GM21515 (cell line): ENCODE measurements around the gene DPM3.
"Not testable (repeated sequence)": the region's sequence is repeated elsewhere in the genome, so short reads cannot be mapped to it uniquely, and the experiment has no call there.

Experiments used
- ATAC-seq: cut with Tn5 transposase; IDR thresholded peaks from one replicate; pipeline ENCODE4 v1.9.1; 2021; ENCODE audit not compliant: unreplicated experiment

DPM3 gene

DNA sequence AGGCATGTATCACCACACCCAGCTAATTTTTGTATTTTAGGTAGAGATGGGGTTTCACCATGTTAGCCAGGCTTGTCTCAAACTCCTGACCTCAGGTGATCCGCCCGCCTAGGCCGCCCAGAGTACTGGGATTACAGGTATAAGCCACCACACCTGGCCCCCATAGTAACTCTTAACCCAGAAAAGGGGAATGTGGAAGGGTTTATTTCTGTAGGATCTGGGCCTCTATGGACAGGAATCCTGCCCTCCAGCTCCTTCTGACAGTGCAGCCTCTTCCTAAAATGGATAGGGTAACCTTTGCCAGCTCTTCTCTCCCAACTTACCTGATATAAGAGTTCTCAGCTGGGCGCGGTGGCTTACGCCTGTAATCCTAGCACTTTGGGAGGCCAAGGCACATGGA, 22.3 kb upstream of the DPM3 start:
- not testable (repeated sequence) for ATAC-seq

DNA sequence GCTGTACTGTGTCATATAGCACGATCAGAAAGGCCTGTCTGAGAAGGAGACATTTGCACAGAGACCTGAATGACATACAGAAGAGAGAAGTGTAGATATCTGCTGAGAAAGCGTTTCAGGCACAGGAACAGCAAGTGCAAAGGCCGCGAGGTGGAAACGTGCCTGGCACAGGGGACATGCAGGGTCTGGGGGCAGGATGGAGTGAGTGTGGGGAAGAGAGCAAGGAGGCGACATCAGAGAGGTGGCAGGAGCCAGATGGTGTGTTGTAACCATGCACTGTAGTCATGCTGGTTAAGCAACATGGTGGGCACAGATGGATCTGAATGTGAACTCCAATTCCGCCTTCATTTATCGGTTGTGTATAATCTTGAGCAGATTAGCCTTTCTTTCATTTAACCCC, 19.8 kb upstream of the DPM3 start:
- ATAC-seq, result no peak

GRCh38 chr1:155158991-155159390, 18.7 kb upstream of the DPM3 start:
- no peak for ATAC-seq

- not testable (repeated sequence) for ATAC-seq
These were observed 15.8 kb upstream of the DPM3 start for GRCh38 chr1:155155996-155156643.

- ATAC-seq, result no peak
These were observed 5.2 kb upstream of the DPM3 start for GRCh38 chr1:155145491-155145890.

DNA sequence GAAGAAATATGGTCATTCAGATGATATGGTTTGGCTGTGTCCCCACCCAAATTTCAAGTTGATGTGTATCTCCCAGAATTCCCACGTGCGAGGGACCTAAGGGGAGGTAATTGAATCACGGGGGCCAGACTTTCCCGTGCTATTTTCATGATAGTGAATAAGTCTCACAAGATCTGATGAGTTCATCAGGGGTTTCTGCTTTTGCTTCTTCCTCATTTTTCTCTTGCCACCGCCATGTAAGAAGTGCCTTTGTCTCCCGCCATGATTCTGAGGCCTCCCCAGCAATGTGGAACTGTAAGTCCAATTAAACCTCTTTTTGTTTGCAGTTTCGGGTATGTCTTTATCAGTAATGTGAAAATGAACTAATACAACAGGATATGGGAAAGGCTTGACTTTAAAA, 1.4 kb upstream of the DPM3 start:
- ATAC-seq, result no peak

GRCh38 chr1:155140630-155140953, 261 bp upstream of the DPM3 start:
- ATAC-seq, result no peak

- ATAC-seq, result no peak
These were observed 3.0 kb downstream of the DPM3 start for GRCh38 chr1:155137154-155137949.

DNA sequence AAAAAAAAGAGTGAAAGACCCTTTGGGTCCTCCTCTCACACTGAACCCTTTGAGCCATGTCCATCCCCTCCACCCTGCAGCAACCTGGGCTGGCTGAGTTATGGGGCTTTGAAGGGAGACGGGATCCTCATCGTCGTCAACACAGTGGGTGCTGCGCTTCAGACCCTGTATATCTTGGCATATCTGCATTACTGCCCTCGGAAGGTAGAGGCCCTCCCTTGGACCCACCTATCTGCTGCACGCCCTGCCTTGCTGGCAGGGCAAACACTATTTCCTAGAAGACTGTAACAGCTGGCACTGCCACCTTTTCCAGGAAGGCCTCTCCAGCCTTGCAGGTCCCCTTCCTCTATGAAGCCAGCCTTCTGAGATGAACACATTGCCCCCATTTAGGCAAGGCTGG, 3.6 kb downstream of the DPM3 start:
- ATAC-seq, result no peak

DNA sequence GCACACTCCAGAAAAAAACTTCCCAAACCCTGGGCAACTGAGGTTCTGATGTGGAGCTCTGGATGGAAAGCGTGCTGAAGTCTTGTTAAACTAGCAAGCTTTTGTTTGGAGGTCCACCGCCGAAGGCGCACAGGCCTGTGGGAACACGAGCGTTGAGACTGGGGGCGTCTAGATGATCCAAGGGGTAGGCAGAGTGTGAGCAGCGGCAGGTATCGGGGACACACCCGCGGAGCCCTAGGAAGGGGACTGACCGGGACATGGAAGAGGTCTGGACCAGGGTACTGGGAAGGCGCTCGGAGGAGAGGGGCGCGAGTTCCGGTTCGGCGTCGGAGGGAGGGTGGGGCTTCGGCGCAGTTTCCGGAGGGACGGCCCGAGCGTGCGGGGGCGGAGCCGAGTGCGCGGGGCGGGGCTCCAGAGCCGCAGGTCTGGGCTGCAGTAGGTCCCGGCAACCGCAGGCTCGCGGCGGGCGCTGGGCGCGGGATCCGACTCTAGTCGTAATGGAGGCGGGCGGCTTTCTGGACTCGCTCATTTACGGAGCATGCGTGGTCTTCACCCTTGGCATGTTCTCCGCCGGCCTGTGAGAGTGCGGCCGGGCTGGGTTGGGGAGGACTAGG, 4.8 kb downstream of the DPM3 start, which contains the start of gene SLC50A1:
SLC50A1 (plus strand) TSS at position 438 of the 614 bp plus-strand sequence; CDS start at position 498, 60 bp downstream.
- ATAC-seq, result peak; percentile 69

- ATAC-seq, result no peak
These were observed 5.4 kb downstream of the DPM3 start for GRCh38 chr1:155134880-155135414.

DNA sequence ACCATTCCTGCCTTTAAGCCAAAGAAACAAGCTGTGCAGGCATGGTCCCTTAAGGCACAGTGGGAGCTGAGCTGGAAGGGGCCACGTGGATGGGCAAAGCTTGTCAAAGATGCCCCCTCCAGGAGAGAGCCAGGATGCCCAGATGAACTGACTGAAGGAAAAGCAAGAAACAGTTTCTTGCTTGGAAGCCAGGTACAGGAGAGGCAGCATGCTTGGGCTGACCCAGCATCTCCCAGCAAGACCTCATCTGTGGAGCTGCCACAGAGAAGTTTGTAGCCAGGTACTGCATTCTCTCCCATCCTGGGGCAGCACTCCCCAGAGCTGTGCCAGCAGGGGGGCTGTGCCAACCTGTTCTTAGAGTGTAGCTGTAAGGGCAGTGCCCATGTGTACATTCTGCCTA, 6.0 kb downstream of the DPM3 start:
- no peak for ATAC-seq

GRCh38 chr1:155133799-155134281, 6.5 kb downstream of the DPM3 start:
- ATAC-seq, result no peak

GRCh38 chr1:155131856-155132255, 8.5 kb downstream of the DPM3 start:
- no peak for ATAC-seq

GRCh38 chr1:155131285-155131684, 9.0 kb downstream of the DPM3 start:
- ATAC-seq, result no peak

DNA sequence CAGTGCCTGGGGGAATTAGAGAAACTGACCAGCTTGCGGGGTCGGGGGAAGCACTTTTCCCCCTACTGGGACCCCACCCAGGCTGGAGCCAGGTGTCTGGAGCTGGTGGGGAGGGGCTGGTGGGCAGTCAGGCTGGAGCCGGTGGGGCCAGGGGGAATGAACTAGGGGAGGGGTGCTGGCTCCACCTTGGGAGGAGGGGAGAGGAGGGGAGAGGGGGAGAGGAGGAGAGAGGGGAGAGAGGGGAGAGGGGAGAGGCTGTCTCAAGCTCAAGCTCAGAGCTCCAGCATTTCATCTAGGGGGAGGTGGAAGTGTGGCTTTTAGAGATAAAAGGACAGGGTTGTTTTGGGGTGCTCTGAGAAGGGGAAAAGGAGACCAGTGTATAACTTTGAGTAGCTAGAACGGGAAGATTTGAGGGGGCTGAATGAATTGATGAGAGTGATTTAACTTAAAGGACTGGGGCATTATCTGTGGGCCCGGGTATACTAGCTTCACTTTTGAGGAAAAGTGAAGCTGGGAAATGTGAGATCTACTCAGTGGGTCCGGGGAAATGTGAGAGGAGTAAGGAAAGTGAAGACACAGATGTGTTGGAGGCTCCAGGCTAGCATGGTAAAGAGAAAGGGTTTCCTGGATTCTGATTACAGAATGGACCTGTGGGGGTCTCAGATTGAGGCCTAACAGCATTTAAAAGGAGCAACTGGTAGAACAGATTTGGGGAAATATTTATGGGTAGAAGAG, 9.9 kb downstream of the DPM3 start:
- ATAC-seq, result no peak

DNA sequence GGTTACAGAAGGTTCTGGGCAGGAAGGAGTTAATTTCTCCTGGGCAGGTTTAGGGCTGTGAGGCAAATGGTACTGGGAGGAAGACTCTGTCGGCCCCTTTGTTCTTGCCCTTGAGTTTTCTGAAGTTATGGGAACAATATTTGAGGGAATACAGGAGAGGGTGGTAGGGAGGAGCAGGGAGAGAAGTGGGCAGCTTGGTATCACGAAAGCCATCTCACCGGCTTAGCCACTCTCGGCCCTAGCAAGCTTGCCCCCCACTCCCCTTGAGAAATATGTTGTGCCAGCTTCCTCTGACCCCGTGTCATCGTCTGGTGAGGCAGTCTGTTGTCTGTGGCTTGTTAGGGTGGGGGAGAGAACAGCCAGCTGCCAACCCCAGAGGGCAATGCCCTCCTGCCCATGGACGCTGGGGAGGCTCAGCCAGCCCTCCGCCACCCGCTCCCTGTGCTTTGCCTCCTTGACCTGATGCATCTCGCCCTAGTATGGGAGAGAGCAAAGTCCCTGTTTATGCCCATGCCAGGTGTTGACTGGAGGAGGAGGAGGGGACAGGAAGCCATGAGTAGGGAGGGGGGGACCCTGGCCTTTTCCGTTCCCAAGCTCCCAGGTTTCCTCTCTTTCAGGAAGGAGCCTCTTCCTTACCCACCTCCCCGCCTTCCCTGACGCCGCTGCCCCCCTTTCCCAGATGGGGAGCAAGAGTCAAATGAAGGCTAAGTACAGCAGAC, 11.4 kb downstream of the DPM3 start:
- ATAC-seq, result no peak

- ATAC-seq, result no peak
These were observed 12.2 kb downstream of the DPM3 start for GRCh38 chr1:155127967-155128754.

DNA sequence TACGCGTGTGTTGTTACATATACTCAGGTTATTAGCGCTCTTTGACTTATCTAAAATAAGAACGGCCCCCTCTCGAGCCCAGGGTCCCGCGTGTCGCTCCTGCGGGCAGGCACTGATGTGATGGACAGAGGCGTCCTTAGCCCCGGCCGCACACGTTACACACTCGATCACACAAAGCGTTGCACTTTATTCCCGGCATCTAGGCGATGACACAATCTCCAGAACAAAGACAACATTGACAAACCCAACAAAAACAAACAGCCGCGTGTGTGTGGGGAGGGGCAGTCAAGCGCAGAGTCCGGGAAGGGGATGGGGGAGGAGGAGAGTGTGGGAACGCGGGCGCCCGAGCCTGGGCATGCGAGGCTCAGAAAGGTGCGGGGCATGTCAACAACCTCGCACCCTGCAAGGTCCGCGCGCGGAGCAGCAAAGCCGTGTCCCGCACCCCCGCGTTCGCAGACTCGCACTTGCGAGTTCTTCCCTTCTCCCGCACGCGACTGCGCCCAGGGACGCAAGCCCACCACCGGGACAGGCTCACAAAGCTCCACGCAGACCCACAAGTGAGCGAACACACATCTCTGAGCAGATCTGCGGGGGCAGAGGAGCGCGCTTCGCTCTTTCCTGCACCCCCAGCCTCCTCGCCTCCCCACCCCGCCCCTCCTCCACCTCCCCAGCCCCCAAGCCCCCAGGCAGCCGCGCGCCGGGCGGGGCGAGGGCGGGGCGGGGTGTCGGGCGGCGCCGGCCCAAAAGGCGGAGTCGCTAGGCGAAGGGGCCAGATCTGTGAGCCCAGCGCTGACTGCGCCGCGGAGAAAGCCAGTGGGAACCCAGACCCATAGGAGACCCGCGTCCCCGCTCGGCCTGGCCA, 13.0 kb downstream of the DPM3 start, which contains the start of gene EFNA1:
EFNA1 (plus strand) TSS at position 772 of the 862 bp plus-strand sequence. CDS start 102 bp downstream, outside the sequence.
- ATAC-seq, result no peak
